NCI-H2227 (cell line): Measurements from ENCODE around the gene CLEC10A.
"Not testable (repeated sequence)": the region's sequence is repeated elsewhere in the genome, so short reads cannot be mapped to it uniquely, and the experiment has no call there.

Source experiments
- DNase-seq: peaks from one replicate; lab custom pipeline; 2025; ENCODE audit not compliant: unreplicated experiment; lab: John Stamatoyannopoulos, UW

Gene CLEC10A, protein sequence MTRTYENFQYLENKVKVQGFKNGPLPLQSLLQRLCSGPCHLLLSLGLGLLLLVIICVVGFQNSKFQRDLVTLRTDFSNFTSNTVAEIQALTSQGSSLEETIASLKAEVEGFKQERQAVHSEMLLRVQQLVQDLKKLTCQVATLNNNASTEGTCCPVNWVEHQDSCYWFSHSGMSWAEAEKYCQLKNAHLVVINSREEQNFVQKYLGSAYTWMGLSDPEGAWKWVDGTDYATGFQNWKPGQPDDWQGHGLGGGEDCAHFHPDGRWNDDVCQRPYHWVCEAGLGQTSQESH

DNA sequence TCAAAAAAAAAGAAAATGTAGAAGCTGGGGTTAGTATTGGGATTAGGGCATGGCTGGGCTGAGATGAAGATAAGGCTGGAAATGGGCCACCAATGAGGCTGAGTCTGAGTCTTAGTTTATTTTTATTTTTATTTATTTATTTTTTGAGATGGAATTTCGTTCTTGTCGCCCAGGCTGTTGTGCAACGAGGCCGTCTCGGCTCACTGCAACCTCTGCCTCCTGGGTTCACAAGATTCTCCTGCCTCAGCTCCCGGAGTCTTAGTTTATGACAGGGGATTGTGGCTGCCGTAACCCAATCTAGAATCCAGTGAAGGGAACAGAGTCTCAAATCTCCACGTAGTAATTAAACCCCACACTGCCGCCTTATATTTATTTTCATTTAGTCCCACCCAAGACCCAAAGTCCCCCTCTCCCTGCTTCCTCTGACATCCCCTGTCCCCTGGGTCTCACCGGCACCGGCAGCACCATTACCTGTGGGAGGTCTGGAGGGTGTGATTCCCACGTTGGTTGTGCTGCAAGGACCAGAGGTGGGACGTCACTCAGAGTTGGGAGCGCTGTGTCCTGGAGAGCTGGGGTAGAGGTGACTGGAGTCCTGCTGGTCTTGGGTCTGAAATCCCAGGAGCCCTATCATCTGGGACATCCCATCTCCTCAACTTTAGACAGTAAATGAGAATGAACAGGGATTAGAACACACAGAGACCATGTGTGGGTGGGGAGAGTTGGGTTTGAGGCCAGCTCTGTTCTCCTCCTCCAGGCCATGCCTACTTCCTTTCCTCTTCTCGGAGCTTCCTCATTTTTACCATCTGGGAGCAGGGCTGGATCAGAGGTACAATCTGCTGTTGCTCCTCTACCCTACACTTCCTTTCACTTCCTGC, at the start of gene CLEC10A:
CLEC10A (minus strand) TSS at position 671 of the 875 bp plus-strand sequence. CDS start 1,439 bp downstream, outside the sequence.
- DNase-seq = no peak

GRCh38 chr17:7129311-7129710, 49.3 kb upstream of the CLEC10A start:
- DNase-seq = no peak

- DNase-seq = no peak
Measured at GRCh38 chr17:7128160-7128559, 48.1 kb upstream of the CLEC10A start.

- not testable (repeated sequence) for DNase-seq
Measured at GRCh38 chr17:7127501-7127900, 47.5 kb upstream of the CLEC10A start.

- DNase-seq = not testable (repeated sequence)
Measured at GRCh38 chr17:7126386-7126785, 46.3 kb upstream of the CLEC10A start.

- DNase-seq = no peak
Measured at GRCh38 chr17:7124923-7125322, 44.9 kb upstream of the CLEC10A start.

GRCh38 chr17:7123844-7124243, 43.8 kb upstream of the CLEC10A start:
- DNase-seq = no peak

DNA sequence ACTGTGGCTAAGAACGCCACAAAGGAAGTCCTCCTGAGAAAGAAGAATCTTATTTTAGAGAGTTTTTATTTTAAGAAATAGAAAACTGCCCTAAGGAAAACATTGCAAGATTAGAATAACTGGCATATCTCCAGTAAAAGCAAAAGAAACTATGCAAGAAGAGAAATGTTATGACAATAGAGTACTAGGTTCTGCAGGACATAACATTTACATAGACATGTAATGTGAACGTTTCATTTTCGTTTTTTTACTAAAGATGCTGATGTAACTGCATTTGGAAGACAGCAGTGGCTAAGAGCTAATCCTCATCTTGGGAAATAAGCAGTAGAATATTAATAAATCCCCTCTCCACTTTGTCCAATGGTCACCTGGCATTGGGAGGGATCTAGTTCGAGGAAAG, 42.3 kb upstream of the CLEC10A start:
- no peak for DNase-seq

DNA sequence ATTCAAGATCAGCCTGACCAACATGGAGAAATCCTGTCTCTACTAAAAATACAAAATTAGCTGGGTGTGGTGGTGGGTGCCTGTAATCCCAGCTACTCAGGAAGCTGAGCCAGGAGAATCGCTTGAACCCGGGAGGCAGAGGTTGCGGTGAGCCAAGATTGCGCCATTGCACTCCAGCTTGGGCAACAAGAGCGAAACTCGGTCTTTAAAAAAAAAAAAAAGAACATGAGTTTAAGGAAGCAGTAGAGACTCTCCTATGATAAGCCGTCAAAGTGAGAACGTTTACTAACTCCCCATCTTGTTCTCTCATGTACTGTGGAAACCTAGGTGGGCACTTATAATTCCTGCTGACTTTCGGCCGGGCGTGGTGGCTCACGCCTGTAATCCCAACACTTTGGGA, 40.6 kb upstream of the CLEC10A start:
- not testable (repeated sequence) for DNase-seq

GRCh38 chr17:7120123-7120522, 40.1 kb upstream of the CLEC10A start:
- DNase-seq = no peak

- no peak for DNase-seq
Measured at GRCh38 chr17:7119314-7119713, 39.3 kb upstream of the CLEC10A start.

GRCh38 chr17:7114875-7115614, 35.0 kb upstream of the CLEC10A start:
- no peak for DNase-seq

DNA sequence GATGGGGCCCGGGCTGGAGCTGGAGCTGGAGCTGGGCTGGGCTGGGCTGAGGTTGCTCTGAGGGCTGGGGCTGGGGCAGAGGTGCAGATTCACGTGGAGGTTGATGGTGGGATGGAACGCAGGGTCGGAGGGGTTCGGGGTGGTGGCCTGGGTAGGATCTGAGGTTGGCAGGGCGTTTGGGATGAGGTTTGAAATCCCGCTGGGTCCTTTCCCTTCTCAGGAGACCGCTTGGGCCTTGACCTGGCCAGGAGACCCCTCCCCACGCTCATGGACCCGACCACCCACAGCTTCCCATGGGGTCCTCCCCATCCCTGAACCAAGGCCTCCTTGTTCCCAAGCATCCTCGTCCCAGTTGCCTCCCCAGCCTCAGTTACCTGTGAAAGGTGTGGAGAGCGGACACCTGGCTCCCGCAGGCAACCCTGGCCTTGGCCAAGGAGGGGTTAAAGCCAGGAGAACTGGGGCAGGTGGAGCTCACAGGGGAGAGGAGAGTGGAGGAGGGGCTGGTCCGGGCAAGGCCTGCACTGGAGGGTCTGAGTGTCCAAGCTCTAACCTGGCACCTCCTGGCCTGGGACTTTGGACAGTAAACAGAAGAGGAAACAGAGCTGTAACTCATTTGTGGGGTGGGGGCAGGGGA, 34.3 kb upstream of the CLEC10A start, which contains the start of gene ASGR2:
ASGR2 (minus strand) TSS at position 582 of the 634 bp plus-strand sequence. CDS start 582 bp downstream, outside the sequence.
- DNase-seq = no peak

GRCh38 chr17:7113273-7114071, 33.4 kb upstream of the CLEC10A start:
- DNase-seq = no peak

GRCh38 chr17:7112510-7113108, 32.6 kb upstream of the CLEC10A start:
- no peak for DNase-seq

DNA sequence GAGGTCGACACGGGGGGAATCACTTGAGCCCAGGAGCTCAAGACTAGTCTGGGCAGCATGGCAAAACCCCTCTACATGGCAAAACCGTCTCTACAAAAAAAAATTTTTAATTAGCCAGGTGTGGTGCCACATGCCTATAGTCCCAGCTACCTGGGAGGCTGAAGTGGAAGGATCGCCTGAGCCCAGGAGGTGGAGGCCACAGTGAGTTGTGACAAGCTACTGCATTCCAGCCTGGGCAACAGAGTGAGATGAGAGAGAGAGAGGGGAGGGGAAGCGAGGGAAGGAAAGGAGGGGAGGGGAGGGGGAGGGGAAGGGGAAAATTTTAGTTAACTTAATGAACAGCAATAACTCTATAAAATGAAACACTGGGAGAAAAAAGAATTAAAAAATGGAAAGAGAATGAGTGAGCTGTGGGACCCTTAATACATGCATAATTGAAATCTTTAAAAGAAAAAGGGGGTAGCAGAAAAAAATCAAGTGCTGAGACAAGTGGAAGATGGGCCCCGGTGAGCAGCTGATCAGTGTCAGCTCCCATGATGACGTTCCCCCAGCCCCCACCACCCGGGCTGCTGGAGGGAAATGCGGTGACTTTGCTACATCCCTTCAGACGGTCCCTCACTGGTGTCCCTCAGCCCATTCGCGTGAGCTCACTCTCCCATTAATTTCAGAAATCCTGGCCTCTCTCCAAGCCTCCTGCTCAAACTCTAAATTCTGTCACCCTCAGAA, 31.9 kb upstream of the CLEC10A start:
- no peak for DNase-seq

DNA sequence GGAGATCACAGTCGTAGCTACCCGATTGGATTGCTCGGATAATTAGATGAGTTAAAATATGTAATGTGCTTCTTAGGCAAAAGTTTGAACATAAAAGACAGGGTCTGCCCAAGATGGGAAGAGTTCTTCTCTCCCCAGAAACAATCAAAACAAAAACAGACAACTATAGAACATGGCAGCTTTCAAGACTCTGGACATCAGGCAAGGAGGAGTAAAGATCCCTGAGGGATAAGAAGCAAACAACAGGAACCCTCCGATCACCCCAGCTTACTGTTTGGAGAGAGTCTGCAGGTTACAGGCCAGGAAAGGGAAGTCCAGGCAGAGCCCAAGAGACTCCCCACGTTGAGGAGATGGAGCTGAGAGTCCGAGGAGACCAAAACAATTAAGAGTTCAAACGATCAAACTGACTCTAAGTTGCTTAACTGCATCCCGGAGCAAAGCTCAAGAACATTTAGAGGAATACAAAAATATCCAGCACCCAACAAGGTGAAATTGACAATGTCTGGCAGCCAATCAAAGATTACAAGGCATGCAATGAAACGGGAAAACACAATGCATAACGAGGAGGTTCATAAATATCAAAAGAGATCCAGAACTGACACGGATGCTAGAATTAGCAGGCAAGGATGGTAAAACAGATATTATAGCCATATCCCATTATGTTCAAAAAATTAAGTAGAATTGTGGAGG, 30.7 kb upstream of the CLEC10A start:
- DNase-seq = no peak
